WERI-Rb-1 (cell line): ENCODE measurements around the gene LOXHD1.

Experiments used
- DNase-seq: peaks from one replicate; pipeline ENCODE4 v3.0.0-alpha.2; 2020
- H3K27ac ChIP-seq: fragments of 250-450 bp; sonication (Bioruptor Pico); 2 replicates; pipeline ENCODE4 v1.5.1; 2020; ENCODE audit warnings: mild to moderate bottlenecking, moderate library complexity
- H3K27me3 ChIP-seq: fragments of 250-450 bp; sonication (Bioruptor Pico); 2 replicates; pipeline ENCODE4 v1.5.1; 2021; ENCODE audit warnings: mild to moderate bottlenecking, low read depth, moderate library complexity; ENCODE audit not compliant: insufficient read depth, severe bottlenecking
- H3K36me3 ChIP-seq: fragments of 250-450 bp; sonication (Bioruptor Pico); 2 replicates; pipeline ENCODE4 v1.5.1; 2020; ENCODE audit warnings: mild to moderate bottlenecking, moderate library complexity
- H3K4me3 ChIP-seq: 2 replicates; pipeline ENCODE4 v1.5.1; 2011; ENCODE audit warnings: low read depth, mild to moderate bottlenecking, control low read depth, low read length
- H3K9me3 ChIP-seq: fragments of 250-450 bp; sonication (Bioruptor Pico); 2 replicates; pipeline ENCODE4 v1.5.1; 2021; ENCODE audit warnings: mild to moderate bottlenecking, moderate library complexity; ENCODE audit not compliant: severe bottlenecking
- TF ChIP-seq, protein P1 (sequence below): IDR thresholded peaks from 2 replicates; pipeline ENCODE4 v1.5.1; 2011; ENCODE audit warnings: low read depth, mild to moderate bottlenecking, control low read depth, inconsistent platforms, low read length

The LOXHD1 gene

GRCh38 chr18:46615720-46616119, 41.3 kb downstream of the LOXHD1 start:
- no peak overlapping the region for H3K4me3 ChIP-seq
- no peaks in the 10 kb centered on the region for H3K36me3 ChIP-seq
- peaks cover 4% of the 10 kb centered on the region for H3K9me3 ChIP-seq
- DNase-seq, result no peak
- no peaks in the 10 kb centered on the region for H3K27me3 ChIP-seq
- TF ChIP-seq, protein P1, sequence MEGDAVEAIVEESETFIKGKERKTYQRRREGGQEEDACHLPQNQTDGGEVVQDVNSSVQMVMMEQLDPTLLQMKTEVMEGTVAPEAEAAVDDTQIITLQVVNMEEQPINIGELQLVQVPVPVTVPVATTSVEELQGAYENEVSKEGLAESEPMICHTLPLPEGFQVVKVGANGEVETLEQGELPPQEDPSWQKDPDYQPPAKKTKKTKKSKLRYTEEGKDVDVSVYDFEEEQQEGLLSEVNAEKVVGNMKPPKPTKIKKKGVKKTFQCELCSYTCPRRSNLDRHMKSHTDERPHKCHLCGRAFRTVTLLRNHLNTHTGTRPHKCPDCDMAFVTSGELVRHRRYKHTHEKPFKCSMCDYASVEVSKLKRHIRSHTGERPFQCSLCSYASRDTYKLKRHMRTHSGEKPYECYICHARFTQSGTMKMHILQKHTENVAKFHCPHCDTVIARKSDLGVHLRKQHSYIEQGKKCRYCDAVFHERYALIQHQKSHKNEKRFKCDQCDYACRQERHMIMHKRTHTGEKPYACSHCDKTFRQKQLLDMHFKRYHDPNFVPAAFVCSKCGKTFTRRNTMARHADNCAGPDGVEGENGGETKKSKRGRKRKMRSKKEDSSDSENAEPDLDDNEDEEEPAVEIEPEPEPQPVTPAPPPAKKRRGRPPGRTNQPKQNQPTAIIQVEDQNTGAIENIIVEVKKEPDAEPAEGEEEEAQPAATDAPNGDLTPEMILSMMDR, result no peak
- no peak overlapping the region for H3K27ac ChIP-seq

GRCh38 chr18:46609048-46609447, 48.0 kb downstream of the LOXHD1 start:
- no peaks in the 10 kb centered on the region for H3K27me3 ChIP-seq
- no peak overlapping the region for H3K27ac ChIP-seq
- H3K4me3 ChIP-seq, result no peak overlapping the region
- peaks cover under 1% of the 10 kb centered on the region for H3K9me3 ChIP-seq
- no peaks in the 10 kb centered on the region for H3K36me3 ChIP-seq
- DNase-seq, result no peak
- TF ChIP-seq, protein P1, result no peak

GRCh38 chr18:46607926-46608325, 49.1 kb downstream of the LOXHD1 start:
- Histone ChIP-seq H3K4me3 (no peak overlapping the region), H3K9me3 (no peaks in the 10 kb centered on the region), H3K27me3 (no peaks in the 10 kb centered on the region), H3K27ac (no peak overlapping the region), H3K36me3 (no peaks in the 10 kb centered on the region)
- TF ChIP-seq, protein P1, result no peak
- no peak for DNase-seq

GRCh38 chr18:46601141-46601805, 55.7 kb downstream of the LOXHD1 start:
- Histone ChIP-seq H3K27ac (no peak overlapping the region), H3K27me3 (no peaks in the 10 kb centered on the region), H3K9me3 (no peaks in the 10 kb centered on the region), H3K4me3 (no peak overlapping the region), H3K36me3 (no peaks in the 10 kb centered on the region)
- TF ChIP-seq, protein P1, result no peak
- no peak for DNase-seq

DNA sequence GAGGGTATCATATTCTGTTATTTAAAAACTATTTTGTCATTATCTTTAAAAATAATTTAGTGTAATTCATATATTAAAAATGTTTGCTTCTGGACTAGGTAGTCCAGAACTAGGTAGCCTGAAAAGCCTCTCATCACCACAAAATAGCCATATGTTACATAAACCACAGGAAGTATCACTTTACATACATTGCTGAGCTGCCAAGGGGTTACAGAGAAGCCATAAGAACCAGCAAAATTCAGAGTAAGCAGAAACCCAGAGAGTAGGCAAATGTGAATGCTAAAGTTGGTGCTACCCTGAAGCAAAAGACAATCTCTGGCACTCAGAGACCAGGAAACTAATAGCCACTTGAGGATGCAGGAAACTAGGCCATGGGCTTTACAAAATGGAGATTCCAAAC, 60.9 kb downstream of the LOXHD1 start:
- H3K9me3 ChIP-seq, result no peaks in the 10 kb centered on the region

More for the DNA sequence above, 60.9 kb downstream of the LOXHD1 start:
- TF ChIP-seq, protein P1, result no peak
- Histone ChIP-seq H3K27me3 (no peaks in the 10 kb centered on the region), H3K4me3 (no peak overlapping the region), H3K36me3 (no peaks in the 10 kb centered on the region), H3K27ac (no peak overlapping the region)
- DNase-seq, result no peak
